Mesendoderm (in vitro differentiated cells): ENCODE measurements around the gene TRPM2.
A peak's percentile ranks its signal among the peaks of the same experiment; 100 is the strongest.

Experiments used
- DNase-seq: peaks from one replicate; pipeline ENCODE4 v3.0.0; 2013
- H2AK5ac ChIP-seq: 2 replicates; pipeline ENCODE4 v1.6.1; 2013; ENCODE audit warnings: low read length, inconsistent platforms
- H2BK120ac ChIP-seq: 2 replicates; pipeline ENCODE4 v1.6.1; 2013; ENCODE audit warnings: low read depth, mild to moderate bottlenecking, low read length, moderate library complexity, mixed read lengths
- H2BK15ac ChIP-seq: replicated peaks from 2 replicates; pipeline ENCODE4 v1.6.1; 2013; ENCODE audit warnings: low read depth, mild to moderate bottlenecking, moderate library complexity
- H2BK5ac ChIP-seq: 2 replicates; pipeline ENCODE4 v1.6.1; 2013; ENCODE audit warnings: low read length, inconsistent platforms
- H3K18ac ChIP-seq: 2 replicates; pipeline ENCODE4 v1.6.1; 2013; ENCODE audit warnings: mild to moderate bottlenecking, low read length, mixed read lengths
- H3K23ac ChIP-seq: one replicate; pipeline ENCODE4 v1.6.1; 2013; ENCODE audit warnings: low read length
- H3K27ac ChIP-seq: 2 replicates; pipeline ENCODE4 v1.5.1; 2013; ENCODE audit warnings: low read depth, mild to moderate bottlenecking, inconsistent platforms, low read length, moderate library complexity
- H3K27me3 ChIP-seq: 2 replicates; pipeline ENCODE4 v1.6.1; 2013; ENCODE audit warnings: low read length, control low read depth, mild to moderate bottlenecking, inconsistent platforms; ENCODE audit not compliant: insufficient read depth, poor library complexity
- H3K36me3 ChIP-seq: 2 replicates; pipeline ENCODE4 v1.6.1; 2013; ENCODE audit warnings: low read length, inconsistent platforms; ENCODE audit not compliant: control insufficient read depth, insufficient read depth
- H3K4ac ChIP-seq: one replicate; pipeline ENCODE4 v1.6.1; 2013; ENCODE audit warnings: low read depth, mild to moderate bottlenecking, low read length, moderate library complexity
- H3K4me1 ChIP-seq: 2 replicates; pipeline ENCODE4 v1.6.1; 2013; ENCODE audit warnings: low read depth, low read length, inconsistent platforms; ENCODE audit not compliant: control insufficient read depth
- H3K4me2 ChIP-seq: 2 replicates; pipeline ENCODE4 v1.6.1; 2013; ENCODE audit warnings: low read length
- H3K4me3 ChIP-seq: 2 replicates; pipeline ENCODE4 v1.5.1; 2013; ENCODE audit warnings: mild to moderate bottlenecking, low read length
- H3K56ac ChIP-seq: one replicate; pipeline ENCODE4 v1.6.1; 2013; ENCODE audit warnings: low read length
- H3K79me1 ChIP-seq: 2 replicates; pipeline ENCODE4 v1.6.1; 2013; ENCODE audit warnings: low read length, inconsistent platforms
- H3K79me2 ChIP-seq: 2 replicates; pipeline ENCODE4 v1.6.1; 2013; ENCODE audit warnings: mild to moderate bottlenecking, low read length; ENCODE audit not compliant: control insufficient read depth, insufficient read depth
- H3K9ac ChIP-seq: 2 replicates; pipeline ENCODE4 v1.6.1; 2013; ENCODE audit warnings: low read length, inconsistent platforms
- H4K5ac ChIP-seq: one replicate; pipeline ENCODE4 v1.6.1; 2013; ENCODE audit warnings: low read length
- H4K8ac ChIP-seq: one replicate; pipeline ENCODE4 v1.6.1; 2013; ENCODE audit warnings: low read depth, mild to moderate bottlenecking, control low read depth, low read length, moderate library complexity
- WGBS: extraction: QIAGEN DNeasy Blood & Tissue Kit; methylation state at CpG from one replicate; pipeline ENCODE4 v1.1.7; 2013; ENCODE audit warnings: low lambda C conversion rate, missing lambda C conversion rate; ENCODE audit not compliant: insufficient coverage; ENCODE audit errors: extremely low coverage; 5-methylcytosine and 5-hydroxymethylcytosine counted together

Gene TRPM2

GRCh38 chr21:44437696-44438431 lies 84.4 kb downstream of the TRPM2 start:
- Histone ChIP-seq H3K79me1 (no peaks in the 10 kb centered on the region), H4K8ac (no peak overlapping the region), H3K36me3 (no peaks in the 10 kb centered on the region), H3K9ac (no peak overlapping the region), H3K27me3 (no peaks in the 10 kb centered on the region), H2AK5ac (no peak overlapping the region), H3K4me2 (no peak overlapping the region), H3K23ac (no peak overlapping the region), H3K56ac (peak overlapping the region; percentile 3), H2BK120ac (no peak overlapping the region), H2BK5ac (no peak overlapping the region), H3K18ac (no peak overlapping the region), H3K4me3 (no peak overlapping the region), H3K27ac (no peak overlapping the region), H4K5ac (no peak overlapping the region), H2BK15ac (no peak overlapping the region), H3K4ac (no peak overlapping the region), H3K79me2 (no peaks in the 10 kb centered on the region), H3K4me1 (no peaks in the 10 kb centered on the region)
- no CpG with 5 or more reads among the region's 19 CpGs for WGBS
- DNase-seq = no peak

- Histone ChIP-seq H4K8ac (no peak overlapping the region), H3K4me3 (no peak overlapping the region), H2BK5ac (no peak overlapping the region), H4K5ac (no peak overlapping the region), H3K56ac (no peak overlapping the region), H3K79me2 (no peaks in the 10 kb centered on the region), H3K27me3 (no peaks in the 10 kb centered on the region), H3K27ac (no peak overlapping the region), H2BK120ac (no peak overlapping the region), H3K79me1 (no peaks in the 10 kb centered on the region), H3K4ac (no peak overlapping the region), H3K9ac (no peak overlapping the region), H3K23ac (no peak overlapping the region), H3K18ac (no peak overlapping the region), H2BK15ac (no peak overlapping the region), H3K36me3 (no peaks in the 10 kb centered on the region), H3K4me2 (no peak overlapping the region), H3K4me1 (no peaks in the 10 kb centered on the region), H2AK5ac (no peak overlapping the region)
- WGBS = no CpG with 5 or more reads among the region's 34 CpGs
- DNase-seq = no peak
These were observed 85.2 kb downstream of the TRPM2 start for GRCh38 chr21:44438531-44439210.

- DNase-seq = no peak
- no CpG with 5 or more reads among the region's 11 CpGs for WGBS
- H3K27ac ChIP-seq = no peak overlapping the region
These were observed 85.8 kb downstream of the TRPM2 start for GRCh38 chr21:44439211-44439600.

GRCh38 chr21:44440241-44441040 lies 87.0 kb downstream of the TRPM2 start:
- Histone ChIP-seq H3K23ac (no peak overlapping the region), H2BK5ac (no peak overlapping the region), H3K4me2 (no peak overlapping the region), H3K27me3 (no peaks in the 10 kb centered on the region), H2AK5ac (no peak overlapping the region), H3K4me3 (no peak overlapping the region), H3K9ac (no peak overlapping the region), H3K79me2 (no peaks in the 10 kb centered on the region), H3K27ac (no peak overlapping the region), H4K8ac (no peak overlapping the region), H3K56ac (no peak overlapping the region), H3K79me1 (no peaks in the 10 kb centered on the region), H2BK120ac (no peak overlapping the region), H4K5ac (no peak overlapping the region), H2BK15ac (no peak overlapping the region), H3K4me1 (no peaks in the 10 kb centered on the region), H3K36me3 (no peaks in the 10 kb centered on the region), H3K18ac (no peak overlapping the region), H3K4ac (no peak overlapping the region)
- no peak for DNase-seq
- WGBS = no CpG with 5 or more reads among the region's 33 CpGs

More at GRCh38 chr21:44439211-44439600, 85.8 kb downstream of the TRPM2 start:
- no peak overlapping the region for H2AK5ac ChIP-seq
- H3K4me3 ChIP-seq = no peak overlapping the region
- no peak overlapping the region for H2BK120ac ChIP-seq
- no peak overlapping the region for H2BK15ac ChIP-seq
- H3K18ac ChIP-seq = no peak overlapping the region
- H3K4me1 ChIP-seq = no peaks in the 10 kb centered on the region
- no peak overlapping the region for H3K56ac ChIP-seq
- H3K27me3 ChIP-seq = no peaks in the 10 kb centered on the region
- H3K23ac ChIP-seq = no peak overlapping the region
- H3K4ac ChIP-seq = no peak overlapping the region
- no peaks in the 10 kb centered on the region for H3K36me3 ChIP-seq
- H3K9ac ChIP-seq = no peak overlapping the region
- no peaks in the 10 kb centered on the region for H3K79me1 ChIP-seq
- H2BK5ac ChIP-seq = no peak overlapping the region
- H4K5ac ChIP-seq = no peak overlapping the region
- no peak overlapping the region for H4K8ac ChIP-seq
- H3K79me2 ChIP-seq = no peaks in the 10 kb centered on the region
- no peak overlapping the region for H3K4me2 ChIP-seq

- Histone ChIP-seq H3K56ac (no peak overlapping the region), H3K27me3 (no peaks in the 10 kb centered on the region), H3K27ac (no peak overlapping the region), H2BK120ac (no peak overlapping the region), H3K18ac (no peak overlapping the region), H3K79me2 (no peaks in the 10 kb centered on the region), H3K23ac (no peak overlapping the region), H3K4me3 (no peak overlapping the region), H4K5ac (no peak overlapping the region), H3K4ac (no peak overlapping the region), H3K4me1 (no peaks in the 10 kb centered on the region), H3K36me3 (no peaks in the 10 kb centered on the region), H2BK15ac (no peak overlapping the region), H2BK5ac (no peak overlapping the region), H3K9ac (no peak overlapping the region), H4K8ac (no peak overlapping the region), H3K79me1 (no peaks in the 10 kb centered on the region), H2AK5ac (no peak overlapping the region), H3K4me2 (no peak overlapping the region)
- no peak for DNase-seq
- no CpG with 5 or more reads among the region's 10 CpGs for WGBS
These were observed 87.6 kb downstream of the TRPM2 start for GRCh38 chr21:44441041-44441400.
